SK-N-SH treated with all-trans-retinoic acid at 6 μM for 48 hours (cell line): Measurements from ENCODE around the gene FGF4.

Experiments used
- ATAC-seq: fragments of 200-7000 bp; cut with Tn5 transposase; 3 replicates; pipeline ENCODE4 v1.9.1; 2020; ENCODE audit warnings: mild to moderate bottlenecking, moderate library complexity
- BACH2 ChIP-seq: fragments of 250-450 bp; sonication (Bioruptor Pico); IDR thresholded peaks from 2 replicates; pipeline ENCODE4 v1.9.0; 2021; ENCODE audit warnings: mild to moderate bottlenecking, borderline replicate concordance
- CSDC2 ChIP-seq: fragments of 250-450 bp; sonication (Bioruptor Pico); IDR thresholded peaks from 2 replicates; pipeline ENCODE4 v1.5.0; 2020; ENCODE audit warnings: mild to moderate bottlenecking, moderate library complexity
- ESRRG ChIP-seq: fragments of 250-450 bp; sonication (Bioruptor Pico); IDR thresholded peaks from 2 replicates; pipeline ENCODE4 v1.6.1; 2021; ENCODE audit warnings: mild to moderate bottlenecking
- GLIS3 ChIP-seq: fragments of 250-450 bp; sonication (Bioruptor Pico); IDR thresholded peaks from 2 replicates; pipeline ENCODE4 v1.5.0; 2020; ENCODE audit warnings: mild to moderate bottlenecking, moderate library complexity
- ISL1 ChIP-seq: fragments of 250-450 bp; sonication (Bioruptor Pico); IDR thresholded peaks from 2 replicates; pipeline ENCODE4 v2.1.2; 2022; ENCODE audit warnings: mild to moderate bottlenecking, moderate library complexity
- OSR1 ChIP-seq: fragments of 250-450 bp; sonication (Bioruptor Pico); IDR thresholded peaks from 2 replicates; pipeline ENCODE4 v1.8.0; 2022; ENCODE audit warnings: moderate library complexity, mild to moderate bottlenecking, inconsistent platforms
- POU6F1 ChIP-seq: fragments of 250-450 bp; sonication (Bioruptor Pico); IDR thresholded peaks from 2 replicates; pipeline ENCODE4 v1.8.0; 2021; ENCODE audit warnings: low read depth, mild to moderate bottlenecking, moderate library complexity, borderline replicate concordance
- PPARA ChIP-seq: fragments of 250-450 bp; sonication (Bioruptor Pico); IDR thresholded peaks from 2 replicates; pipeline ENCODE4 v1.5.0; 2020; ENCODE audit warnings: mild to moderate bottlenecking, borderline replicate concordance
- RARB ChIP-seq: fragments of 250-450 bp; sonication (Bioruptor Pico); IDR thresholded peaks from 2 replicates; pipeline ENCODE4 v1.8.0; 2021; ENCODE audit warnings: mild to moderate bottlenecking, moderate library complexity
- SNAI2 ChIP-seq: fragments of 250-450 bp; sonication (Bioruptor Pico); IDR thresholded peaks from 2 replicates; pipeline ENCODE4 v1.5.0; 2020; ENCODE audit warnings: mild to moderate bottlenecking, moderate library complexity
- TCF4 ChIP-seq: fragments of 250-450 bp; sonication (Bioruptor Pico); IDR thresholded peaks from 2 replicates; pipeline ENCODE4 v1.8.0; 2021; ENCODE audit warnings: mild to moderate bottlenecking, moderate library complexity, borderline replicate concordance
- TOX ChIP-seq: fragments of 250-450 bp; sonication (Bioruptor Pico); IDR thresholded peaks from 2 replicates; pipeline ENCODE4 v1.8.0; 2021; ENCODE audit warnings: mild to moderate bottlenecking, moderate library complexity, borderline replicate concordance
- ZC3H10 ChIP-seq: fragments of 250-450 bp; sonication (Bioruptor Pico); IDR thresholded peaks from 2 replicates; pipeline ENCODE4 v1.5.1; 2021; ENCODE audit warnings: mild to moderate bottlenecking, moderate library complexity
- ZFP3 ChIP-seq: fragments of 250-450 bp; sonication (Bioruptor Pico); IDR thresholded peaks from 2 replicates; pipeline ENCODE4 v1.5.0; 2020; ENCODE audit warnings: mild to moderate bottlenecking, moderate library complexity
- ZFP30 ChIP-seq: fragments of 450-650 bp; formaldehyde crosslinking; IDR thresholded peaks from 2 replicates; pipeline ENCODE4 v1.5.0; 2022; ENCODE audit warnings: mild to moderate bottlenecking, moderate library complexity
- ZNF565 ChIP-seq: fragments of 450-650 bp; formaldehyde crosslinking; conservative IDR thresholded peaks from 2 replicates; pipeline ENCODE4 v1.5.0; 2020; ENCODE audit warnings: low read depth, mild to moderate bottlenecking, moderate library complexity
- ZNF70 ChIP-seq: fragments of 450-650 bp; formaldehyde crosslinking; IDR thresholded peaks from 2 replicates; pipeline ENCODE4 v1.5.0; 2020; ENCODE audit warnings: mild to moderate bottlenecking, moderate library complexity
- ZNF8 ChIP-seq: fragments of 450-650 bp; formaldehyde crosslinking; IDR thresholded peaks from 2 replicates; pipeline ENCODE4 v1.5.0; 2020; ENCODE audit warnings: mild to moderate bottlenecking, moderate library complexity
- TF ChIP-seq, protein P1 (sequence below): fragments of 250-450 bp; sonication (Bioruptor Pico); IDR thresholded peaks from 2 replicates; pipeline ENCODE4 v1.5.1; 2021; ENCODE audit warnings: mild to moderate bottlenecking, moderate library complexity
- TF ChIP-seq, protein P2 (sequence below): fragments of 250-450 bp; sonication (Bioruptor Pico); IDR thresholded peaks from 2 replicates; pipeline ENCODE4 v1.5.1; 2020; ENCODE audit warnings: low read depth, mild to moderate bottlenecking, moderate library complexity

Gene FGF4

DNA sequence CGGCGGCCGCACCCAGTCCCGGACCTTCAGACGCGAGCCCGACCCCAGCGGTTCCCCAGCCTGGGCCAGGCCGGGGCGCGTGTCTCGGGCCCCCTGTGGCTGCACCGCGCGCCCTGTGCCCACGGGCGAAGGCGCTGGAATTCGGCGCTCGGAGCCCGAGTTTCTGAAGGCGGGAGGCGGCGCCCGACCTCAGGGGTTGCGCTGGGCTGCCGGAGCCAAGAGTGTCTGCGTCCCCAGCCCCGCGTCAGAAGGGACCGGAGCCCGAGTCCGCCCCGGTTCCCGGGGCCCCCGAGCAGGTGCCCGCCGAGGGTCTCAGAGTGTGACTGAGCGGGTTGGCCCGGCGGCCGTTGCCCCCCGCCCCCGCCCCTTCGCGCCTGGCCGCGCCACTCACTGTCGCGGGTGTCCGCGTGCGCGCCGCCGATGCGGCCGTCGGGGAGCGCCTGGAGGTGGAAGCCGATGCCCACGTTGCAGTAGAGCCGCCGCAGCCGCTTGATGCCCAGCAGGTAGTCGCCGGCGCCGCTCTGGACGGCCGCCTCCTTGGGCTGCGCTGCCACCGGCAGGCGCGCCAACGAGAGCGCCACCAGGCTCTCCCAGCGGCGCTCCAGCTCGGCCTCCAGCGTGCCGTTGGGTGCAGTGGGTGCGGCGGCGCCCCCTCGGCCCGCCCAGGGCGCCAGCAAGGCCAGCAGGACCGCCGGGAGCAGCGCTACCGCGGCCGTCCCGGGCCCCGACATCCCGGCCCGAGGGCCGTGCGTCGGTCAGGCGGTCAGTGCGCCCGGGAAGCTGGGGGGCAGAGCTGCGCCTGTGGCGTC lies 583 bp downstream of the FGF4 start (continued):
- TF ChIP-seq POU6F1 (CRISPR knock-in tag), result no peak
- no peak for TF ChIP-seq ISL1 (CRISPR knock-in tag)
- TF ChIP-seq, protein P1, sequence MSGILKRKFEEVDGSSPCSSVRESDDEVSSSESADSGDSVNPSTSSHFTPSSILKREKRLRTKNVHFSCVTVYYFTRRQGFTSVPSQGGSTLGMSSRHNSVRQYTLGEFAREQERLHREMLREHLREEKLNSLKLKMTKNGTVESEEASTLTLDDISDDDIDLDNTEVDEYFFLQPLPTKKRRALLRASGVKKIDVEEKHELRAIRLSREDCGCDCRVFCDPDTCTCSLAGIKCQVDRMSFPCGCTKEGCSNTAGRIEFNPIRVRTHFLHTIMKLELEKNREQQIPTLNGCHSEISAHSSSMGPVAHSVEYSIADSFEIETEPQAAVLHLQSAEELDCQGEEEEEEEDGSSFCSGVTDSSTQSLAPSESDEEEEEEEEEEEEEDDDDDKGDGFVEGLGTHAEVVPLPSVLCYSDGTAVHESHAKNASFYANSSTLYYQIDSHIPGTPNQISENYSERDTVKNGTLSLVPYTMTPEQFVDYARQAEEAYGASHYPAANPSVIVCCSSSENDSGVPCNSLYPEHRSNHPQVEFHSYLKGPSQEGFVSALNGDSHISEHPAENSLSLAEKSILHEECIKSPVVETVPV, result no peak
- TF ChIP-seq, protein P2, sequence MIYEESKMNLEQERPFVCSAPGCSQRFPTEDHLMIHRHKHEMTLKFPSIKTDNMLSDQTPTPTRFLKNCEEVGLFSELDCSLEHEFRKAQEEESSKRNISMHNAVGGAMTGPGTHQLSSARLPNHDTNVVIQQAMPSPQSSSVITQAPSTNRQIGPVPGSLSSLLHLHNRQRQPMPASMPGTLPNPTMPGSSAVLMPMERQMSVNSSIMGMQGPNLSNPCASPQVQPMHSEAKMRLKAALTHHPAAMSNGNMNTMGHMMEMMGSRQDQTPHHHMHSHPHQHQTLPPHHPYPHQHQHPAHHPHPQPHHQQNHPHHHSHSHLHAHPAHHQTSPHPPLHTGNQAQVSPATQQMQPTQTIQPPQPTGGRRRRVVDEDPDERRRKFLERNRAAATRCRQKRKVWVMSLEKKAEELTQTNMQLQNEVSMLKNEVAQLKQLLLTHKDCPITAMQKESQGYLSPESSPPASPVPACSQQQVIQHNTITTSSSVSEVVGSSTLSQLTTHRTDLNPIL, result no peak

- ATAC-seq, result no peak
- TF ChIP-seq ZNF70, result no peak
- TF ChIP-seq OSR1, result no peak
- no peak for TF ChIP-seq RARB (CRISPR knock-in tag)
- no peak for TF ChIP-seq ZNF565 (CRISPR knock-in tag)
- TF ChIP-seq GLIS3 (CRISPR knock-in tag), result no peak
- no peak for TF ChIP-seq ZFP3 (CRISPR knock-in tag)
- TF ChIP-seq ZC3H10 (CRISPR knock-in tag), result no peak
- TF ChIP-seq POU6F1 (CRISPR knock-in tag), result no peak
- no peak for TF ChIP-seq TCF4 (CRISPR knock-in tag)
- no peak for TF ChIP-seq BACH2 (CRISPR knock-in tag)
- no peak for TF ChIP-seq TOX (CRISPR knock-in tag)
- TF ChIP-seq SNAI2 (CRISPR knock-in tag), result no peak
- no peak for TF ChIP-seq CSDC2 (CRISPR knock-in tag)
- TF ChIP-seq ZNF8 (CRISPR knock-in tag), result no peak
- no peak for TF ChIP-seq ESRRG (CRISPR knock-in tag)
- TF ChIP-seq ISL1 (CRISPR knock-in tag), result no peak
- TF ChIP-seq PPARA (CRISPR knock-in tag), result no peak
Observed at GRCh38 chr11:69773626-69774353, 1.4 kb downstream of the FGF4 start.

DNA sequence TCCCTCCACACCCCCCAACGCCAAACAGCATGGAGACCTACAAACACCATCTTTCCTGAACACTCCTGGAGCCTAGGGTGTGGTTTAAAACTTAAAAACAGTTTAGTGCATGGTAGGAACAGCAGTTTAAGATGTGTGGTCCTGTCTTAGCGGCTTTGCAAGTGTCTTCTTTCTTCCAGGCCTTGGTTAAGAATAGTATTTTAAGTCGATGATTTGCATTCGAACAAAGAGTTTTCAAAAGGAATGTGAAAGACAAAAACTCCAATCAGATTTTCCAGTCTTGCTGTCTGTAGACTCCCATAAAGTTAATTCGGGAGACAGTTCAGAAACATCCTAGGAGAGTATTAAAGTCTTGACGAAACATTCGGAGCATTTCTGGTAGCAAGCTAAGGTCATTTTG lies 3.7 kb downstream of the FGF4 start:
- TF ChIP-seq BACH2 (CRISPR knock-in tag), result no peak
- no peak for TF ChIP-seq SNAI2 (CRISPR knock-in tag)
- TF ChIP-seq, protein P1, result no peak
- TF ChIP-seq ISL1 (CRISPR knock-in tag), result no peak
- no peak for TF ChIP-seq TCF4 (CRISPR knock-in tag)
- ATAC-seq, result no peak

- ATAC-seq, result no peak
- TF ChIP-seq, protein P1, result no peak
- TF ChIP-seq, protein P2, result no peak
- TF ChIP-seq PPARA (CRISPR knock-in tag), result no peak
- TF ChIP-seq ZNF565 (CRISPR knock-in tag), result no peak
- TF ChIP-seq ZNF70, result no peak
- TF ChIP-seq TCF4 (CRISPR knock-in tag), result no peak
- TF ChIP-seq CSDC2 (CRISPR knock-in tag), result no peak
- no peak for TF ChIP-seq RARB (CRISPR knock-in tag)
- TF ChIP-seq BACH2 (CRISPR knock-in tag), result no peak
- no peak for TF ChIP-seq ZFP30 (CRISPR knock-in tag)
- no peak for TF ChIP-seq GLIS3 (CRISPR knock-in tag)
- no peak for TF ChIP-seq POU6F1 (CRISPR knock-in tag)
Observed at GRCh38 chr11:69770540-69770939, 4.6 kb downstream of the FGF4 start.
